ENCODE results near the gene LOXL3.

The LOXL3 gene

GRCh38 chr2:74515271-74515980, 38.3 kb downstream of the LOXL3 start:
- no peak for DNase-seq (ENCODE audit: low read depth)
- no peak overlapping the region for H3K4me3 ChIP-seq (ENCODE audit: low read length)
- no peak for TF ChIP-seq CTCF (conservative IDR thresholded peaks at IDR 0.05; ENCODE audit: low read length)

- DNase-seq (ENCODE audit: low read depth), result no peak
- TF ChIP-seq CTCF (conservative IDR thresholded peaks at IDR 0.05; ENCODE audit: low read length), result no peak
- no peak within 1 kb of the TSS for H3K4me3 ChIP-seq (ENCODE audit: low read length)
Measured at GRCh38 chr2:74514368-74515270, 39.1 kb downstream of the LOXL3 start, which contains the start of gene TLX2. TLX2 (plus strand) TSS chr2:74514450; CDS start chr2:74514807, 357 bp downstream.

GRCh38 chr2:74513605-74514367, 40.0 kb downstream of the LOXL3 start:
- no peak for TF ChIP-seq CTCF (conservative IDR thresholded peaks at IDR 0.05; ENCODE audit: low read length)
- no peak overlapping the region for H3K4me3 ChIP-seq (ENCODE audit: low read length)

GRCh38 chr2:74512744-74513604, 40.8 kb downstream of the LOXL3 start:
- DNase-seq (ENCODE audit: low read depth), result no peak
- no peak for TF ChIP-seq CTCF (conservative IDR thresholded peaks at IDR 0.05; ENCODE audit: low read length)
- no peak overlapping the region for H3K4me3 ChIP-seq (ENCODE audit: low read length)

More at GRCh38 chr2:74513605-74514367, 40.0 kb downstream of the LOXL3 start:
- DNase-seq (ENCODE audit: low read depth), result no peak

GRCh38 chr2:74511104-74511989, 42.4 kb downstream of the LOXL3 start:
- no peak for TF ChIP-seq CTCF (conservative IDR thresholded peaks at IDR 0.05; ENCODE audit: low read length)
- H3K4me3 ChIP-seq (ENCODE audit: low read length), result no peak overlapping the region
- DNase-seq (ENCODE audit: low read depth), result peak; percentile 57
